ENCODE measurements around the gene MACROD2. TPM values are rescaled to one million over a fixed set of nuclear protein-coding genes. Genes with fewer than 3 reads are reported as not detected.

The MACROD2 gene
- total and polyA plus RNA-seq, 2 of the 4 experiments (the other 2 are of a cell fraction), result not detected

DNA sequence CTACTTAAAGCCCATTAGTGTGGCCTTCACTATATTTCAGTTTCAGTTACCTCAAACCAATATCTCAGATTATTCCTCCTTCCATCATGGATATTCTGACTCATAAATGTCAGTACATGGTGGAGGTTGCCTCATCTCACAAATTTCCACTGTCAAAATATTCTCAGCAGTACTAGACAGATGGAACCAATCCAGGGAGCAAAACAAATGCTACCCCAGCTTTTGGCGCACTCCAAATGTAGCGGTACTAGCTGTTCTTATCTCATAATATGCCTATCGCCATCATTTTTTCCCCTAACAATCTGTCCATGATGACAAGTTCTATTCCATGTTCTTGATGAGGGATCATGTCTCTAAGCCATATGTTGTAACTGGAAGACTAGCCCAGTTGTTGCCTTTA is 1551.8 kb downstream of the MACROD2 start:
- H3K9me3 ChIP-seq (ENCODE audit: control insufficient read depth, insufficient read depth, low read length), result peaks cover 6% of the 10 kb centered on the region

More for the DNA sequence above, 1551.8 kb downstream of the MACROD2 start:
- no peak overlapping the region for H2AFZ ChIP-seq (replicated peaks; ENCODE audit: low read length, poor library complexity)
- no peaks in the 10 kb centered on the region for H3K79me1 ChIP-seq (ENCODE audit: low read depth in 1 of 2, low read length in 2 of 2)
- H3K27ac ChIP-seq (ENCODE audit: insufficient read depth, low read length), result no peak overlapping the region
- H3K4me2 ChIP-seq (ENCODE audit: low read depth, low read length), result no peak overlapping the region
- H2AK9ac ChIP-seq (replicated peaks; ENCODE audit: low read depth, low read length, poor library complexity), result no peak overlapping the region
- no peak overlapping the region for H2BK20ac ChIP-seq (ENCODE audit: low read depth, low read length)
- no peak overlapping the region for H2AK5ac ChIP-seq (ENCODE audit: low read depth, low read length)
- H4K8ac ChIP-seq (ENCODE audit: low read depth in 2 of 2, low read length in 2 of 2), result no peak overlapping the region
- no CpG with 5 or more reads among the region's 3 CpGs for WGBS, 2 experiments (ENCODE audit: extremely low coverage in 2 of 2, insufficient read length in 1 of 2)
- H3K56ac ChIP-seq (ENCODE audit: extremely low read depth, insufficient read depth, low read length), result no peak overlapping the region
- H3K4ac ChIP-seq (ENCODE audit: low read depth, low read length), result no peak overlapping the region
- H3K27me3 ChIP-seq (ENCODE audit: control insufficient read depth, insufficient read depth, low read length), result no peaks in the 10 kb centered on the region
- intact Hi-C loops (cut with micrococcal nuclease) (no loop called here), dilution Hi-C loops (cut with HindIII; ENCODE audit: low sequenced_read_pairs, unreplicated experiment) (no loop called here), in situ Hi-C loops (cut with MboI; ENCODE audit: low sequenced_read_pairs) (no loop called here)
- H3K9me1 ChIP-seq (ENCODE audit: insufficient read depth, low read length), result no peaks in the 10 kb centered on the region
- no peak for ATAC-seq (ENCODE audit: low read depth)
- no peak overlapping the region for H3K9ac ChIP-seq (ENCODE audit: low read depth, low read length)
- H4K5ac ChIP-seq (ENCODE audit: low read depth, low read length), result no peak overlapping the region
- H3K18ac ChIP-seq (ENCODE audit: low read depth, low read length), result no peak overlapping the region
- no peak for TF ChIP-seq RAD21 (IDR thresholded peaks at IDR 0.05; ENCODE audit: low read length)
- no peak for TF ChIP-seq POLR2A (IDR thresholded peaks at IDR 0.05; ENCODE audit: low read depth, low read length)
- TF ChIP-seq CEBPB (IDR thresholded peaks at IDR 0.05; ENCODE audit: low read depth, low read length), result no peak
- no peak for TF ChIP-seq MAFK (IDR thresholded peaks at IDR 0.05; ENCODE audit: low read depth, low read length)
- TF ChIP-seq MXI1 (IDR thresholded peaks at IDR 0.05; ENCODE audit: borderline replicate concordance, low read depth, low read length), result no peak
- TF ChIP-seq RFX5 (IDR thresholded peaks at IDR 0.05; ENCODE audit: low read depth, low read length), result no peak
- no peak for TF ChIP-seq SMC3 (IDR thresholded peaks at IDR 0.05; ENCODE audit: low read depth, low read length)
- no peak for TF ChIP-seq MAZ (IDR thresholded peaks at IDR 0.05; ENCODE audit: borderline replicate concordance, low read depth, low read length)
- no peak for TF ChIP-seq RCOR1 (IDR thresholded peaks at IDR 0.05; ENCODE audit: insufficient replicate concordance, low read length)
- TF ChIP-seq FOS (IDR thresholded peaks at IDR 0.05; ENCODE audit: low read depth, low read length), result no peak
- no peak for TF ChIP-seq CHD1 (IDR thresholded peaks at IDR 0.05; ENCODE audit: low read depth, low read length)
- TF ChIP-seq, protein P1, sequence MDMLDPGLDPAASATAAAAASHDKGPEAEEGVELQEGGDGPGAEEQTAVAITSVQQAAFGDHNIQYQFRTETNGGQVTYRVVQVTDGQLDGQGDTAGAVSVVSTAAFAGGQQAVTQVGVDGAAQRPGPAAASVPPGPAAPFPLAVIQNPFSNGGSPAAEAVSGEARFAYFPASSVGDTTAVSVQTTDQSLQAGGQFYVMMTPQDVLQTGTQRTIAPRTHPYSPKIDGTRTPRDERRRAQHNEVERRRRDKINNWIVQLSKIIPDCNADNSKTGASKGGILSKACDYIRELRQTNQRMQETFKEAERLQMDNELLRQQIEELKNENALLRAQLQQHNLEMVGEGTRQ (IDR thresholded peaks at IDR 0.05; ENCODE audit: low read depth, low read length), result no peak
- TF ChIP-seq, protein P2, sequence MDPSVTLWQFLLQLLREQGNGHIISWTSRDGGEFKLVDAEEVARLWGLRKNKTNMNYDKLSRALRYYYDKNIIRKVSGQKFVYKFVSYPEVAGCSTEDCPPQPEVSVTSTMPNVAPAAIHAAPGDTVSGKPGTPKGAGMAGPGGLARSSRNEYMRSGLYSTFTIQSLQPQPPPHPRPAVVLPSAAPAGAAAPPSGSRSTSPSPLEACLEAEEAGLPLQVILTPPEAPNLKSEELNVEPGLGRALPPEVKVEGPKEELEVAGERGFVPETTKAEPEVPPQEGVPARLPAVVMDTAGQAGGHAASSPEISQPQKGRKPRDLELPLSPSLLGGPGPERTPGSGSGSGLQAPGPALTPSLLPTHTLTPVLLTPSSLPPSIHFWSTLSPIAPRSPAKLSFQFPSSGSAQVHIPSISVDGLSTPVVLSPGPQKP (IDR thresholded peaks at IDR 0.05; ENCODE audit: borderline replicate concordance, low read depth, low read length), result no peak
- TF ChIP-seq NFE2L2 (IDR thresholded peaks at IDR 0.05; ENCODE audit: low read depth, low read length), result no peak
- TF ChIP-seq, protein P3, sequence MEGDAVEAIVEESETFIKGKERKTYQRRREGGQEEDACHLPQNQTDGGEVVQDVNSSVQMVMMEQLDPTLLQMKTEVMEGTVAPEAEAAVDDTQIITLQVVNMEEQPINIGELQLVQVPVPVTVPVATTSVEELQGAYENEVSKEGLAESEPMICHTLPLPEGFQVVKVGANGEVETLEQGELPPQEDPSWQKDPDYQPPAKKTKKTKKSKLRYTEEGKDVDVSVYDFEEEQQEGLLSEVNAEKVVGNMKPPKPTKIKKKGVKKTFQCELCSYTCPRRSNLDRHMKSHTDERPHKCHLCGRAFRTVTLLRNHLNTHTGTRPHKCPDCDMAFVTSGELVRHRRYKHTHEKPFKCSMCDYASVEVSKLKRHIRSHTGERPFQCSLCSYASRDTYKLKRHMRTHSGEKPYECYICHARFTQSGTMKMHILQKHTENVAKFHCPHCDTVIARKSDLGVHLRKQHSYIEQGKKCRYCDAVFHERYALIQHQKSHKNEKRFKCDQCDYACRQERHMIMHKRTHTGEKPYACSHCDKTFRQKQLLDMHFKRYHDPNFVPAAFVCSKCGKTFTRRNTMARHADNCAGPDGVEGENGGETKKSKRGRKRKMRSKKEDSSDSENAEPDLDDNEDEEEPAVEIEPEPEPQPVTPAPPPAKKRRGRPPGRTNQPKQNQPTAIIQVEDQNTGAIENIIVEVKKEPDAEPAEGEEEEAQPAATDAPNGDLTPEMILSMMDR (conservative IDR thresholded peaks at IDR 0.05; ENCODE audit: low read depth, low read length), result no peak
- TF ChIP-seq BHLHE40 (IDR thresholded peaks at IDR 0.05; ENCODE audit: low read depth, low read length), result no peak
- no peak overlapping the region for H3K23ac ChIP-seq (ENCODE audit: low read depth, low read length)
- ChIA-PET POLR2A (ENCODE audit: unreplicated experiment) (no interaction called here), CTCF (no interaction called here)
- DNase-seq, result no peak
- no peak overlapping the region for H2BK120ac ChIP-seq (ENCODE audit: low read depth, low read length)
- H3K36me3 ChIP-seq (ENCODE audit: control insufficient read depth, insufficient read depth, low read length), result no peaks in the 10 kb centered on the region
- H3K4me1 ChIP-seq (ENCODE audit: control insufficient read depth, insufficient read depth, low read length), result no peaks in the 10 kb centered on the region
- BruUV-seq (replicated peaks), result no TSS peak
- H2BK15ac ChIP-seq (ENCODE audit: low read depth, low read length), result no peak overlapping the region
- H3K4me3 ChIP-seq (ENCODE audit: insufficient read depth, low read depth, low read length), result no peak overlapping the region
- H2BK5ac ChIP-seq (ENCODE audit: low read depth, low read length, poor library complexity, severe bottlenecking), result no peak overlapping the region
- H4K91ac ChIP-seq (ENCODE audit: insufficient read depth, low read depth, low read length), result no peak overlapping the region
- H4K20me1 ChIP-seq (ENCODE audit: insufficient read depth, low read length), result no peaks in the 10 kb centered on the region
- H3K14ac ChIP-seq (replicated peaks; ENCODE audit: low read depth, low read length), result no peak overlapping the region

Measured in IMR-90 (cell line).